Uterus (tissue), 2 donors: Measurements from ENCODE around the gene NEB.

Experiments used
- POLR2A ChIP-seq, 2 donors: fragments of 450-650 bp; IDR thresholded peaks; one replicate each; pipeline ENCODE4 v1.6.1; 2016; ENCODE audit warnings: antibody characterized with exemption in 2 of 2, mild to moderate bottlenecking in 1 of 2, moderate library complexity in 1 of 2
- TF ChIP-seq, protein P1 (sequence below), 4 experiments: fragments of 200-600 bp in 2 of 4; fragments of 450-650 bp in 2 of 4; sonication (generic) in 2 of 4; IDR thresholded peaks; one replicate each; pipeline ENCODE4 v1.5.1; 2016 to 2019; ENCODE audit warnings: antibody characterized with exemption in 4 of 4, mild to moderate bottlenecking in 2 of 4, moderate library complexity in 1 of 4

DNA sequence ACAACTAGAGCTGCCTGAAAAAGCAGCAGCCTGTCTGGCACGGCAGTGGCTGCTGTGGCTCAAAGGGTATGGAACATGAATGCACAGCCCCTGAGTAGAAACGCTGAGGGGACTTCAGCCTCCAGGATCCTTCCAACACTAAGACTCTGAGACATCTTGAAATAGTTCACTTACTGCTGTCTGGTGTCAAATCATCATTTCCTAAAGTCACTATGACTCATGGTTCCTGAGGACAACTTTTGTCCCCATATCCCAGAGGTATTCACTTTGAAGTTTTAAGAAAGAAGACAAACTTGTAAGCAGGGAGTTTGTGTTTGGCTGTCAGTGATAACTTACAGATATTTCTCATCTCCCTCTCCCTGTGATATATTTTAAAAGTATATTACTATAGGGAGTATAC lies 33.3 kb upstream of the NEB start:
- TF ChIP-seq, protein P1, sequence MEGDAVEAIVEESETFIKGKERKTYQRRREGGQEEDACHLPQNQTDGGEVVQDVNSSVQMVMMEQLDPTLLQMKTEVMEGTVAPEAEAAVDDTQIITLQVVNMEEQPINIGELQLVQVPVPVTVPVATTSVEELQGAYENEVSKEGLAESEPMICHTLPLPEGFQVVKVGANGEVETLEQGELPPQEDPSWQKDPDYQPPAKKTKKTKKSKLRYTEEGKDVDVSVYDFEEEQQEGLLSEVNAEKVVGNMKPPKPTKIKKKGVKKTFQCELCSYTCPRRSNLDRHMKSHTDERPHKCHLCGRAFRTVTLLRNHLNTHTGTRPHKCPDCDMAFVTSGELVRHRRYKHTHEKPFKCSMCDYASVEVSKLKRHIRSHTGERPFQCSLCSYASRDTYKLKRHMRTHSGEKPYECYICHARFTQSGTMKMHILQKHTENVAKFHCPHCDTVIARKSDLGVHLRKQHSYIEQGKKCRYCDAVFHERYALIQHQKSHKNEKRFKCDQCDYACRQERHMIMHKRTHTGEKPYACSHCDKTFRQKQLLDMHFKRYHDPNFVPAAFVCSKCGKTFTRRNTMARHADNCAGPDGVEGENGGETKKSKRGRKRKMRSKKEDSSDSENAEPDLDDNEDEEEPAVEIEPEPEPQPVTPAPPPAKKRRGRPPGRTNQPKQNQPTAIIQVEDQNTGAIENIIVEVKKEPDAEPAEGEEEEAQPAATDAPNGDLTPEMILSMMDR (IDR thresholded peaks at IDR 0.05) = no peak
- no peak for TF ChIP-seq POLR2A (IDR thresholded peaks at IDR 0.05)
